GM21723 (cell line): Measurements from ENCODE around the gene CCDC144A.
"Not testable (repeated sequence)": the region's sequence is repeated elsewhere in the genome, so short reads cannot be mapped to it uniquely, and the experiment has no call there.

Experiments used
- ATAC-seq: cut with Tn5 transposase; IDR thresholded peaks from one replicate; pipeline ENCODE4 v1.9.1; 2021; ENCODE audit warnings: mild to moderate bottlenecking, moderate library complexity; ENCODE audit not compliant: unreplicated experiment

The CCDC144A gene

GRCh38 chr17:16818821-16819683 lies 129.0 kb downstream of the CCDC144A start:
- no peak for ATAC-seq

GRCh38 chr17:16820161-16820877 lies 130.3 kb downstream of the CCDC144A start:
- ATAC-seq, result no peak

GRCh38 chr17:16820979-16821543 lies 131.0 kb downstream of the CCDC144A start:
- no peak for ATAC-seq

- ATAC-seq, result not testable (repeated sequence)
These were observed 132.1 kb downstream of the CCDC144A start for GRCh38 chr17:16822133-16822532.

- ATAC-seq, result not testable (repeated sequence)
These were observed 133.8 kb downstream of the CCDC144A start for GRCh38 chr17:16823768-16824406.
